PC-3 (cell line): Measurements from ENCODE around the gene LRRC47. TPM values are rescaled to one million over a fixed set of nuclear protein-coding genes. Genes with fewer than 3 reads are reported as not detected.

ENCODE experiments used
- ATAC-seq: fragments of 200-7000 bp; cut with Tn5 transposase; 2 replicates; pipeline ENCODE4 v1.9.1; 2020; ENCODE audit warnings: mild to moderate bottlenecking, moderate library complexity
- BruUV-seq: library from RNA; stranded (reverse); fragments of 400-500 nt; replicated peaks from 2 replicates; lab custom pipeline; 2021; lab: Mats Ljungman, UMichigan
- CTCF ChIA-PET: fragments of 300-600 bp; sonication (Branson Sonifier 250); formaldehyde crosslinking; loops from one replicate; lab custom pipeline; 2022; ENCODE audit warnings: antibody characterized with exemption; lab: Charles Lee
- POLR2A ChIA-PET: fragments of 300-600 bp; sonication (Branson Sonifier 250); formaldehyde crosslinking; loops from one replicate; lab custom pipeline; 2022; ENCODE audit warnings: antibody characterized with exemption; ENCODE audit not compliant: unreplicated experiment; lab: Charles Lee
- DNase-seq: peaks from one replicate; pipeline ENCODE4 v3.0.0-alpha.2; 2015
- H2AFZ ChIP-seq: fragments of 300-600 bp; sonication (generic); 2 replicates; pipeline ENCODE4 v1.6.0; 2016; ENCODE audit warnings: antibody characterized with exemption, low read length
- H3F3A ChIP-seq: fragments of 300-600 bp; sonication (generic); one replicate; pipeline ENCODE4 v1.6.0; 2017; ENCODE audit warnings: antibody characterized with exemption, low read length, control low read depth, mild to moderate bottlenecking; ENCODE audit not compliant: unreplicated experiment
- H3K27ac ChIP-seq: fragments of 300-600 bp; sonication (generic); 2 replicates; pipeline ENCODE4 v1.5.1; 2016; ENCODE audit warnings: mild to moderate bottlenecking, low read length
- H3K27me3 ChIP-seq: fragments of 300-600 bp; sonication (generic); 2 replicates; pipeline ENCODE4 v1.6.1; 2016; ENCODE audit warnings: low read length, mixed read lengths
- H3K36me3 ChIP-seq: fragments of 300-600 bp; sonication (generic); 2 replicates; pipeline ENCODE4 v1.6.1; 2016; ENCODE audit warnings: low read depth, mixed run types, low read length, mixed read lengths
- H3K4me1 ChIP-seq: fragments of 300-600 bp; sonication (generic); 2 replicates; pipeline ENCODE4 v1.5.1; 2016; ENCODE audit warnings: low read length; ENCODE audit not compliant: insufficient read depth
- H3K4me2 ChIP-seq: fragments of 300-600 bp; sonication (generic); 2 replicates; pipeline ENCODE4 v1.6.0; 2016; ENCODE audit warnings: low read length
- H3K4me3 ChIP-seq: fragments of 300-600 bp; sonication (generic); 2 replicates; pipeline ENCODE4 v1.5.1; 2016; ENCODE audit warnings: mild to moderate bottlenecking, low read length, mixed read lengths
- H3K79me2 ChIP-seq: fragments of 300-600 bp; sonication (generic); 2 replicates; pipeline ENCODE4 v1.6.1; 2017; ENCODE audit warnings: low read length, mixed read lengths
- H3K9ac ChIP-seq: fragments of 300-600 bp; sonication (generic); 2 replicates; pipeline ENCODE4 v1.6.0; 2016; ENCODE audit warnings: mild to moderate bottlenecking, low read length
- H3K9me2 ChIP-seq: fragments of 300-600 bp; sonication (generic); replicated peaks from 2 replicates; pipeline ENCODE4 v1.6.1; 2016; ENCODE audit warnings: mixed run types, low read length, mixed read lengths
- H3K9me3 ChIP-seq: fragments of 300-600 bp; sonication (generic); 2 replicates; pipeline ENCODE4 v1.6.1; 2016; ENCODE audit warnings: low read length, mixed read lengths
- H4K20me1 ChIP-seq: fragments of 300-600 bp; sonication (generic); 2 replicates; pipeline ENCODE4 v1.6.1; 2016; ENCODE audit warnings: low read length, mixed read lengths
- CTCF ChIP-seq: fragments of 300-600 bp; sonication (generic); conservative IDR thresholded peaks from 2 replicates; pipeline ENCODE4 v1.5.1; 2017; ENCODE audit warnings: antibody characterized with exemption, low read depth, mild to moderate bottlenecking, low read length
- EZH2 ChIP-seq: fragments of 300-600 bp; sonication (generic); IDR thresholded peaks from one replicate; pipeline ENCODE4 v1.6.1; 2017; ENCODE audit warnings: antibody characterized with exemption, mild to moderate bottlenecking, low read length; ENCODE audit not compliant: unreplicated experiment
- EZH2phosphoT487 ChIP-seq: fragments of 300-600 bp; sonication (generic); IDR thresholded peaks from 2 replicates; pipeline ENCODE4 v1.6.1; 2018; ENCODE audit warnings: mild to moderate bottlenecking, antibody characterized with exemption, low read length, borderline replicate concordance
- intact Hi-C: fragments of 100-400 bp; cut with micrococcal nuclease; formaldehyde crosslinking; loops from 2 replicates; pipeline ENCODE4 v1.9.0; 2023
- total RNA-seq: library from RNA; depleted of rRNA; stranded (reverse); fragments of >200 nt; gene quantifications from 2 replicates; pipeline ENCODE4 v1.2.3, GENCODE V29; 2014

Gene LRRC47
- total RNA-seq, 1 experiment from 2014 or later: 77.4 TPM

DNA sequence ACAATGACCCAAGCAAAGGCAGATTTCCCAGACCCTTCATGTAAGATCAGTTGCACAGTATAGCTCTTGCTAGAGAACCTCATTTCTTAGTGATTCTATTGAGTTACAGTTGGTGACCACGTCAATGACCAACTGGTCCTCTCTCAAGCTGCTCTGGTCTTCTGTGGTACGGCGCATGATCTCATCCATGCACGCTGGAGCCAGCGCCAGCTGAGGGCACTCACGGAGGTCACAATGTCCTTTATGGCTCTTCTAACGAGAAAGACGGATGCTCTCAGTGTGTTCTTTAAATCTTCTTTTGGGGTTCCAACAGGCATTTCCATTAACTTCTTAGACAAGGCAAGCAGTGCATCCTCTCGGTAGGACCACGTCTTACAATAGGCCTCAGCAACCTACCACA is 38.4 kb upstream of the LRRC47 start:
- Histone ChIP-seq H3K9ac (no peak overlapping the region), H3K9me3 (peaks cover 7% of the 10 kb centered on the region; the same call in 1 of the 2 replicates), H3K36me3 (peaks cover 73% of the 10 kb centered on the region), H2AFZ (no peak overlapping the region), H3K4me3 (no peak overlapping the region), H3K9me2 (no peaks in the 10 kb centered on the region), H3F3A (no peaks in the 10 kb centered on the region), H3K4me1 (no peaks in the 10 kb centered on the region), H3K27ac (no peak overlapping the region), H3K4me2 (no peak overlapping the region), H3K27me3 (no peaks in the 10 kb centered on the region), H4K20me1 (no peaks in the 10 kb centered on the region), H3K79me2 (no peaks in the 10 kb centered on the region)
- intact Hi-C loops: no loop called here
- DNase-seq (no peak), ATAC-seq (no peak)
- TF ChIP-seq EZH2phosphoT487 (no peak), EZH2 (no peak), CTCF (no peak)
- ChIA-PET CTCF (no interaction called here), POLR2A (no interaction called here)
- BruUV-seq: no TSS peak

DNA sequence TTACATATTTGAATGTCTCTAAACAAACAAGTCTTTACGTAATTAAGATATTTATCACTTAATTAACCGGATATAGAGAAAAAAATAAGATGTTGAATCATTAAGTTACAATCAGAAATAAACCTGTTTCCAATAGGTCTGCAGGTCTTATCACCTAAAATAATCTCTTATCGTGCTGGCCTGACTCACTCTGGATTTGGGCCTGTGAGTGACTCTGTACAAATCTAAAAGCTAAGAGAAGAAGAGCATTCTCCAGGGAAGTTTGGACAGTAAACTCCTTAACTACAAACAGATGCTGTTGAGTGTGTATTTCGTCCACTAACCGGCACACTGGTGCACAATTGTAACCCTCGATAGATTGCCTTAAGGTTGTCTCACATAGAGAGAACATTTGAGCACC is 35.4 kb upstream of the LRRC47 start:
- no peak overlapping the region for H3K4me2 ChIP-seq
- no peaks in the 10 kb centered on the region for H3F3A ChIP-seq
- TF ChIP-seq EZH2 (no peak), EZH2phosphoT487 (no peak), CTCF (no peak)
- H3K9me2 ChIP-seq: no peaks in the 10 kb centered on the region
- CTCF ChIA-PET: no interaction called here
- POLR2A ChIA-PET: no interaction called here
- no peaks in the 10 kb centered on the region for H3K27me3 ChIP-seq
- no peaks in the 10 kb centered on the region for H3K79me2 ChIP-seq
- ATAC-seq: no peak
- intact Hi-C loops: no loop called here
- DNase-seq: no peak
- H3K9me3 ChIP-seq: no peaks in the 10 kb centered on the region
- H3K27ac ChIP-seq: no peak overlapping the region
- BruUV-seq: no TSS peak
- H4K20me1 ChIP-seq: no peaks in the 10 kb centered on the region
- H3K36me3 ChIP-seq: peaks cover 58% of the 10 kb centered on the region
- no peak overlapping the region for H2AFZ ChIP-seq
- no peaks in the 10 kb centered on the region for H3K4me1 ChIP-seq
- H3K4me3 ChIP-seq: no peak overlapping the region
- no peak overlapping the region for H3K9ac ChIP-seq

DNA sequence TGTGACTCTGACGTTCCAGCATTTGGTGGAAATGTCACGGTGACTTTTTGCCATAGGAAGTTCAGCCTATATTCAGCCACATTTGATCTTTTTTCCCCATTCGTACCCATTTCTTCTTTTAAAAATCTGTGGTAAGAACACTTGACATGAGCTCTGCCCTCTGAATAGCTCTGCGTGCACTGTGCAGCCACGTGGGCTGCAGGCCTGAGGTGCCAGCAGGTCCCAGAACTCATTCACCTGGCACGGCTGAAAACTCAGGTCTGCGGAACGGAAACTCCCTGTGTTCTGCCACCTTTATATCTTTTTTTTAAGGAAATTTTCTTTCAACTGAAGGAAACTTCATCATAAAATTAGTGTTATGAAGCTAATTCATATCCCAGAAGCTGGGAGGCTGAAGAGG is 32.1 kb upstream of the LRRC47 start:
- H4K20me1 ChIP-seq: no peaks in the 10 kb centered on the region
- H3K4me3 ChIP-seq: no peak overlapping the region
- peaks cover 59% of the 10 kb centered on the region for H3K36me3 ChIP-seq
- no peak for TF ChIP-seq EZH2phosphoT487
- no peak for TF ChIP-seq CTCF
- TF ChIP-seq EZH2: no peak
- no peaks in the 10 kb centered on the region for H3F3A ChIP-seq
- no peak overlapping the region for H3K9ac ChIP-seq
- ATAC-seq: no peak
- H2AFZ ChIP-seq: no peak overlapping the region
- H3K4me2 ChIP-seq: no peak overlapping the region
- no peaks in the 10 kb centered on the region for H3K9me2 ChIP-seq
- no peaks in the 10 kb centered on the region for H3K79me2 ChIP-seq
- DNase-seq: no peak
- no peak overlapping the region for H3K27ac ChIP-seq
- BruUV-seq: no TSS peak
- intact Hi-C loops: no loop called here
- no peaks in the 10 kb centered on the region for H3K4me1 ChIP-seq
- ChIA-PET CTCF (no interaction called here), POLR2A (no interaction called here)
- H3K27me3 ChIP-seq: no peaks in the 10 kb centered on the region
- H3K9me3 ChIP-seq: no peaks in the 10 kb centered on the region
